B cell (primary cell): Measurements from ENCODE around the gene CCND3. TPM values are rescaled to one million over a fixed set of nuclear protein-coding genes. Genes with fewer than 3 reads are reported as not detected.

Source experiments
- ATAC-seq: fragments of 200-7000 bp; cut with Tn5 transposase; one replicate; pipeline ENCODE4 v1.10.0; 2021; ENCODE audit warnings: low read depth, mild to moderate bottlenecking, moderate number of reproducible peaks, moderate library complexity
- CTCF ChIA-PET: fragments of 350-600 bp; sonication (Branson Sonifier 250); formaldehyde crosslinking; loops from one replicate; lab custom pipeline; 2021; ENCODE audit warnings: antibody characterized with exemption, inconsistent platforms; lab: Charles Lee
- POLR2A ChIA-PET: fragments of 350-600 bp; sonication (Branson Sonifier 250); formaldehyde crosslinking; loops from one replicate; lab custom pipeline; 2021; ENCODE audit warnings: antibody characterized with exemption; lab: Charles Lee
- DNase-seq: peaks from one replicate; pipeline ENCODE4 v3.0.0; 2013
- H2AFZ ChIP-seq: 2 replicates; pipeline ENCODE4 v1.6.1; 2012; ENCODE audit warnings: mild to moderate bottlenecking, low read depth, low read length; ENCODE audit not compliant: insufficient read depth, poor library complexity, severe bottlenecking
- H3K27ac ChIP-seq, 2 donors: 1 replicate in 1 of 2; 2 replicates in 1 of 2; pipeline ENCODE4 v1.5.1; 2012 to 2013; ENCODE audit warnings: low read length in 2 of 2, mild to moderate bottlenecking in 2 of 2, moderate library complexity in 1 of 2
- H3K27me3 ChIP-seq, 4 experiments: fragments of 200-600 bp in 1 of 4; sonication (generic) in 1 of 4; replicated peaks in 1 of 4; 1 replicate in 2 of 4; 2 replicates in 2 of 4; pipeline versions ENCODE4 v1.6.1 to v1.7.0; 2013 to 2016; ENCODE audit warnings: low read length in 3 of 4, mild to moderate bottlenecking in 2 of 4, mixed read lengths in 1 of 4, moderate library complexity in 1 of 4; ENCODE audit not compliant: insufficient read depth in 4 of 4, control insufficient read depth in 3 of 4; ENCODE audit errors: control extremely low read depth in 1 of 4
- H3K36me3 ChIP-seq, 2 experiments: replicated peaks in 1 of 2; 1 replicate in 1 of 2; 2 replicates in 1 of 2; pipeline versions ENCODE4 v1.6.1 to v1.7.1; 2013; ENCODE audit warnings: low read length in 1 of 2; ENCODE audit not compliant: insufficient read depth in 2 of 2, control insufficient read depth in 1 of 2; ENCODE audit errors: control extremely low read depth in 1 of 2, extremely low read depth in 1 of 2
- H3K4me1 ChIP-seq, 2 donors: fragments of 200-600 bp in 1 of 2; sonication (generic) in 1 of 2; 1 replicate in 1 of 2; 2 replicates in 1 of 2; pipeline versions ENCODE4 v1.5.1 to v1.6.1; 2013 to 2017; ENCODE audit warnings: low read length in 2 of 2; ENCODE audit not compliant: control insufficient read depth in 2 of 2, insufficient read depth in 2 of 2
- H3K4me2 ChIP-seq: replicated peaks from 2 replicates; pipeline ENCODE3; 2012; ENCODE audit warnings: mild to moderate bottlenecking, low read depth, low read length; ENCODE audit not compliant: poor library complexity, severe bottlenecking
- H3K4me3 ChIP-seq, 5 experiments: fragments of 200-600 bp in 1 of 5; sonication (generic) in 1 of 5; 1 replicate in 3 of 5; 2 replicates in 2 of 5; pipeline versions ENCODE4 v1.5.1 to v1.7.0; 2011 to 2016; ENCODE audit warnings: low read length in 4 of 5, mild to moderate bottlenecking in 4 of 5, low read depth in 2 of 5, control low read depth in 1 of 5, moderate library complexity in 1 of 5; ENCODE audit not compliant: insufficient read depth in 1 of 5; ENCODE audit errors: control extremely low read depth in 1 of 5, extremely low read depth in 1 of 5
- H3K79me2 ChIP-seq: fragments of 200-600 bp; sonication (generic); one replicate; pipeline ENCODE4 v1.6.0; 2016; ENCODE audit warnings: low read length; ENCODE audit not compliant: control insufficient read depth, insufficient read depth
- H3K9ac ChIP-seq: fragments of 200-600 bp; sonication (generic); 2 replicates; pipeline ENCODE4 v1.6.1; 2017; ENCODE audit warnings: mild to moderate bottlenecking, low read length, moderate library complexity
- H3K9me3 ChIP-seq, 3 donors: one replicate each; pipeline versions ENCODE4 v1.6.1 to v1.7.1; 2013; ENCODE audit warnings: low read length in 2 of 3; ENCODE audit not compliant: control insufficient read depth in 2 of 3, insufficient read depth in 1 of 3; ENCODE audit errors: control extremely low read depth in 1 of 3
- H4K20me1 ChIP-seq: 2 replicates; pipeline ENCODE4 v1.6.0; 2012; ENCODE audit warnings: mild to moderate bottlenecking, low read length; ENCODE audit not compliant: insufficient read depth, control insufficient read depth, poor library complexity, severe bottlenecking
- H3K27ac Mint-ChIP-seq: one replicate; pipeline ENCODE4 v1.8.0; 2021; ENCODE audit warnings: mixed read lengths
- H3K27me3 Mint-ChIP-seq: one replicate; pipeline ENCODE4 v1.8.0; 2021; ENCODE audit warnings: mixed read lengths
- H3K4me1 Mint-ChIP-seq: one replicate; pipeline ENCODE4 v1.8.0; 2021; ENCODE audit warnings: mixed read lengths
- H3K4me3 Mint-ChIP-seq: one replicate; pipeline ENCODE4 v1.8.0; 2021; ENCODE audit warnings: mixed read lengths
- H3K9me3 Mint-ChIP-seq: one replicate; pipeline ENCODE4 v1.8.0; 2022; ENCODE audit warnings: mixed read lengths; ENCODE audit not compliant: insufficient read depth
- CTCF ChIP-seq: fragments of 200-600 bp; IDR thresholded peaks from one replicate; pipeline ENCODE4 v1.8.0; 2022; ENCODE audit warnings: antibody characterized with exemption, mild to moderate bottlenecking
- EZH2 ChIP-seq: IDR thresholded peaks from 2 replicates; pipeline ENCODE4 v1.6.1; 2012; ENCODE audit warnings: borderline replicate concordance, low read depth, mild to moderate bottlenecking, moderate library complexity, low read length; ENCODE audit not compliant: insufficient read depth, poor library complexity, severe bottlenecking
- WGBS: methylation state at CpG from one replicate; pipeline ENCODE4 v1.1.5; 2013; ENCODE audit warnings: missing lambda C conversion rate; ENCODE audit not compliant: insufficient coverage; 5-methylcytosine and 5-hydroxymethylcytosine counted together
- intact Hi-C: fragments of 100-400 bp; cut with micrococcal nuclease; formaldehyde crosslinking; loops from one replicate; pipeline ENCODE4 v1.10.0; 2022
- polyA plus RNA-seq: library from polyadenylated mRNA; depleted of rRNA; stranded (reverse); fragments of >200 nt; gene quantifications from 2 replicates; pipeline ENCODE4 v1.2.3, GENCODE V29; 2012
- total RNA-seq, 2 donors: library from RNA; stranded (reverse); fragments of 120-200 nt in 1 of 2; gene quantifications; 1 replicate in 1 of 2; 2 replicates in 1 of 2; pipeline versions ENCODE4 v1.2.3 to v1.2.4, GENCODE V29; 2013 to 2022

The CCND3 gene
- total and polyA plus RNA-seq, 2 donors (not counting 1 experiment from before 2014, with no cell fraction given) = 136 to 298 TPM

GRCh38 chr6:41947581-41948220, 6.1 kb upstream of the CCND3 start:
- Histone ChIP-seq H3K4me3 (no peak overlapping the region), H3K27ac (no peak overlapping the region), H3K4me2 (no peak overlapping the region), H2AFZ (no peak overlapping the region), H3K4me1 (no peaks in the 10 kb centered on the region), H3K9ac (no peak overlapping the region), H3K9me3 (no peaks in the 10 kb centered on the region), H3K36me3 (peaks cover 3 to 17% of the 10 kb centered on the region in 2 experiments), H3K79me2 (peaks cover 82% of the 10 kb centered on the region), H3K27me3 (no peaks in the 10 kb centered on the region), H4K20me1 (peaks cover 93% of the 10 kb centered on the region)
- POLR2A ChIA-PET = interaction anchor here (0.6 to 0.7 kb wide), 2 partner anchors 17 to 92 kb away, joined by 4 to 9 read pairs; no protein-coding TSS in a partner anchor
- H3K9me3 Mint-ChIP-seq = no peaks in the 10 kb centered on the region
- intact Hi-C loops = no loop called here
- H3K4me3 Mint-ChIP-seq = no peak overlapping the region
- ATAC-seq (no peak), DNase-seq (no peak)
- CTCF ChIA-PET = interaction anchor here (0.7 kb wide), 1 partner anchor 1087 kb away, joined by 3 read pairs; no protein-coding TSS in a partner anchor
- TF ChIP-seq CTCF (no peak), EZH2 (no peak)
- no peaks in the 10 kb centered on the region for H3K27me3 Mint-ChIP-seq
- peak overlapping the region; percentile 50 for H3K27ac Mint-ChIP-seq
- peaks cover 8% of the 10 kb centered on the region for H3K4me1 Mint-ChIP-seq
- 91% methylated on average over 10 of the region's 10 CpGs for WGBS

GRCh38 chr6:41943456-41943855, 1.8 kb upstream of the CCND3 start:
- Histone ChIP-seq H3K9me3 (no peaks in the 10 kb centered on the region), H3K9ac (no peak overlapping the region), H3K36me3 (peaks cover 0 to 2% of the 10 kb centered on the region in 2 experiments), H3K79me2 (peaks cover 79% of the 10 kb centered on the region), H3K27me3 (no peaks in the 10 kb centered on the region), H3K27ac (no peak overlapping the region), H2AFZ (no peak overlapping the region), H4K20me1 (peaks cover 97% of the 10 kb centered on the region), H3K4me3 (no peak overlapping the region), H3K4me1 (peaks cover 34 to 38% of the 10 kb centered on the region in 2 donors), H3K4me2 (no peak overlapping the region)
- peaks cover 37% of the 10 kb centered on the region for H3K4me1 Mint-ChIP-seq
- ChIA-PET POLR2A (interaction anchor here (0.7 to 0.8 kb wide), 2 partner anchors 18 to 46 kb away, joined by 3 to 8 read pairs; no protein-coding TSS in a partner anchor), CTCF (interaction anchor here (0.6 to 12.5 kb wide), 5 partner anchors 8 to 157 kb away, joined by 3 to 263 read pairs (median 3); partner anchors contain the start of genes BYSL, MED20 and TAF8)
- ATAC-seq (no peak), DNase-seq (no peak)
- H3K4me3 Mint-ChIP-seq = no peak overlapping the region
- intact Hi-C loops = loop anchor here (5.0 kb wide), 1 partner anchor 34 kb away; no protein-coding TSS in a partner anchor
- no peaks in the 10 kb centered on the region for H3K9me3 Mint-ChIP-seq
- H3K27ac Mint-ChIP-seq = no peak overlapping the region
- H3K27me3 Mint-ChIP-seq = no peaks in the 10 kb centered on the region
- TF ChIP-seq EZH2 (no peak), CTCF (no peak)
